Liver (tissue), 9 donors: Measurements from ENCODE around the gene NLRP13. TPM values are rescaled to one million over a fixed set of nuclear protein-coding genes. Genes with fewer than 3 reads are reported as not detected.
"Not testable (repeated sequence)": the region's sequence is repeated elsewhere in the genome, so short reads cannot be mapped to it uniquely, and the experiment has no call there.

Experiments used
- DNase-seq: peaks from one replicate; pipeline ENCODE4 v3.0.0-alpha.2; 2017; ENCODE audit warnings: low spot score
- H3K27ac ChIP-seq, 2 donors: one replicate each; pipeline ENCODE4 v1.7.0; 2013; ENCODE audit warnings: inconsistent platforms in 2 of 2, low read length in 2 of 2, control low read depth in 1 of 2, low read depth in 1 of 2, mild to moderate bottlenecking in 1 of 2
- H3K27me3 ChIP-seq, 4 donors: one replicate each; pipeline versions ENCODE4 v1.6.1 to v1.7.0; 2013; ENCODE audit warnings: low read length in 3 of 4, inconsistent platforms in 1 of 4, mild to moderate bottlenecking in 1 of 4, moderate library complexity in 1 of 4; ENCODE audit not compliant: control insufficient read depth in 4 of 4, insufficient read depth in 4 of 4
- H3K36me3 ChIP-seq, 4 donors: one replicate each; pipeline versions ENCODE4 v1.6.1 to v1.7.0; 2013; ENCODE audit warnings: low read length in 3 of 4, mild to moderate bottlenecking in 3 of 4, low read depth in 1 of 4, moderate library complexity in 1 of 4; ENCODE audit not compliant: control insufficient read depth in 4 of 4, insufficient read depth in 3 of 4
- H3K4me1 ChIP-seq, 4 donors: one replicate each; pipeline versions ENCODE4 v1.6.1 to v1.7.0; 2013; ENCODE audit warnings: low read length in 3 of 4, mild to moderate bottlenecking in 3 of 4, moderate library complexity in 1 of 4; ENCODE audit not compliant: control insufficient read depth in 4 of 4, insufficient read depth in 4 of 4
- H3K4me3 ChIP-seq, 3 donors: one replicate each; pipeline versions ENCODE4 v1.6.1 to v1.7.0; 2013; ENCODE audit warnings: low read length in 3 of 3, control low read depth in 1 of 3, low read depth in 1 of 3, mild to moderate bottlenecking in 1 of 3
- H3K9ac ChIP-seq, 2 donors: one replicate each; pipeline ENCODE4 v1.7.0; 2013; ENCODE audit warnings: low read length in 2 of 2, mild to moderate bottlenecking in 2 of 2, moderate library complexity in 2 of 2, control low read depth in 1 of 2, low read depth in 1 of 2
- H3K9me3 ChIP-seq, 4 donors: one replicate each; pipeline versions ENCODE4 v1.6.1 to v1.7.0; 2013; ENCODE audit warnings: low read length in 3 of 4; ENCODE audit not compliant: control insufficient read depth in 4 of 4
- ATF3 ChIP-seq: IDR thresholded peaks from 2 replicates; pipeline ENCODE4 v1.6.1; 2016; ENCODE audit warnings: antibody characterized with exemption
- CTCF ChIP-seq: fragments of 150-350 bp; IDR thresholded peaks from 2 replicates; pipeline ENCODE4 v1.5.1; 2017; ENCODE audit warnings: improper control_type of control experiment, low read depth, low read length; ENCODE audit not compliant: missing input control
- FOXA1 ChIP-seq: IDR thresholded peaks from 2 replicates; pipeline ENCODE4 v1.6.1; 2016; ENCODE audit warnings: antibody characterized with exemption
- GABPA ChIP-seq, 2 donors: IDR thresholded peaks in 1 of 2; conservative IDR thresholded peaks in 1 of 2; 2 replicates each; pipeline ENCODE4 v1.6.1; 2016; ENCODE audit warnings: antibody characterized with exemption in 2 of 2, mild to moderate bottlenecking in 1 of 2, moderate library complexity in 1 of 2
- HNF4A ChIP-seq, 2 donors: conservative IDR thresholded peaks; 2 replicates each; pipeline ENCODE4 v1.6.1; 2016; ENCODE audit warnings: antibody characterized with exemption in 2 of 2, mild to moderate bottlenecking in 2 of 2
- HNF4G ChIP-seq: IDR thresholded peaks from 2 replicates; pipeline ENCODE4 v1.6.1; 2016; ENCODE audit warnings: antibody characterized with exemption
- JUND ChIP-seq, 2 donors: IDR thresholded peaks; 2 replicates each; pipeline ENCODE4 v1.6.1; 2016; ENCODE audit warnings: antibody characterized with exemption in 2 of 2
- RXRA ChIP-seq, 2 donors: IDR thresholded peaks; 2 replicates each; pipeline ENCODE4 v1.6.1; 2017 to 2018; ENCODE audit warnings: antibody characterized with exemption in 2 of 2, mild to moderate bottlenecking in 1 of 2
- SP1 ChIP-seq: IDR thresholded peaks from 2 replicates; pipeline ENCODE4 v1.6.1; 2018; ENCODE audit warnings: antibody characterized with exemption, mild to moderate bottlenecking
- TAF1 ChIP-seq: conservative IDR thresholded peaks from 2 replicates; pipeline ENCODE4 v1.6.1; 2016; ENCODE audit warnings: antibody characterized with exemption, mild to moderate bottlenecking
- YY1 ChIP-seq: IDR thresholded peaks from 2 replicates; pipeline ENCODE4 v1.6.1; 2016; ENCODE audit warnings: antibody characterized with exemption, mild to moderate bottlenecking
- WGBS: extraction: QIAGEN DNeasy Blood & Tissue Kit; methylation state at CpG from one replicate; pipeline ENCODE4 v1.1.7; 2013; 5-methylcytosine and 5-hydroxymethylcytosine counted together
- polyA plus RNA-seq, 2 donors: library from polyadenylated mRNA; stranded (reverse) in 1 of 2; unstranded in 1 of 2; fragments of 200-250 nt in 1 of 2; fragments of >200 nt in 1 of 2; fragmentation: Nextera tagmentation in 1 of 2; extraction: Ambion mirVana in 1 of 2; gene quantifications; one replicate each; pipeline versions ENCODE4 v1.2.1 to v1.2.3, GENCODE V29; 2013 to 2015
- total RNA-seq, 2 donors: library from RNA; depleted of rRNA; stranded (reverse); fragments of >200 nt; gene quantifications; one replicate each; pipeline ENCODE4 v1.2.3, GENCODE V29; 2014
- TF ChIP-seq, protein P1 (sequence below): IDR thresholded peaks from 2 replicates; pipeline ENCODE4 v1.6.1; 2016; ENCODE audit warnings: antibody characterized with exemption, mild to moderate bottlenecking
- TF ChIP-seq, protein P2 (sequence below): IDR thresholded peaks from 2 replicates; pipeline ENCODE4 v1.6.1; 2016; ENCODE audit warnings: antibody characterized with exemption
- donor health status: healthy.
- donor health status: healthy.
- donor health status: healthy.
- donor health status: healthy.
- donor health status: healthy.

NLRP13 gene
- total and polyA plus RNA-seq, 4 donors = not detected

DNA sequence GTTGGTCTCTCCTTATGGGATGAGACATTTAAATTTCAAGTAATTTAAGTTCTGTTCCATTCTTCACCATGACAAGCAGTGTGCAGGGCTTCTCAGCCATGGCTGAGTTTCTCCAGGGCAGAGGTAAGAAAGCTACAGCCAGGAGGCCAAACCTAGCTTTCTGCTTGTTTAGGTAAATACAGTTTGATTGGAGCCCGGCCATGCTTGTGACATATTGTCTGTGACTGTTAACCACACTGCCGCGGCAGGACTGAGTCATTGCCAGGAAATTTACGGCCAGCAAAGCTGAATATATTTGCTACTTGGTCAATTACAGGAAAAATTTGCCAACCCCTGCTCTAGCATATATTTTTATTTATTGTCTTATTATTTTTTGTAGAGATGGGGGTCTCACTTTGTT lies 26.2 kb upstream of the NLRP13 start:
- WGBS = 60% methylated on average over 4 of the region's 4 CpGs
- H3K9ac ChIP-seq = no peak overlapping the region
- TF ChIP-seq HNF4A (conservative IDR thresholded peaks at IDR 0.05) = no peak
- TF ChIP-seq HNF4G = no peak
- no peak for TF ChIP-seq TAF1
- TF ChIP-seq SP1 = no peak
- no peak for TF ChIP-seq JUND (IDR thresholded peaks at IDR 0.05)
- no peak for TF ChIP-seq GABPA (IDR thresholded peaks at IDR 0.05 in 1 of 2, conservative IDR thresholded peaks at IDR 0.05 in 1 of 2)
- TF ChIP-seq, protein P1, sequence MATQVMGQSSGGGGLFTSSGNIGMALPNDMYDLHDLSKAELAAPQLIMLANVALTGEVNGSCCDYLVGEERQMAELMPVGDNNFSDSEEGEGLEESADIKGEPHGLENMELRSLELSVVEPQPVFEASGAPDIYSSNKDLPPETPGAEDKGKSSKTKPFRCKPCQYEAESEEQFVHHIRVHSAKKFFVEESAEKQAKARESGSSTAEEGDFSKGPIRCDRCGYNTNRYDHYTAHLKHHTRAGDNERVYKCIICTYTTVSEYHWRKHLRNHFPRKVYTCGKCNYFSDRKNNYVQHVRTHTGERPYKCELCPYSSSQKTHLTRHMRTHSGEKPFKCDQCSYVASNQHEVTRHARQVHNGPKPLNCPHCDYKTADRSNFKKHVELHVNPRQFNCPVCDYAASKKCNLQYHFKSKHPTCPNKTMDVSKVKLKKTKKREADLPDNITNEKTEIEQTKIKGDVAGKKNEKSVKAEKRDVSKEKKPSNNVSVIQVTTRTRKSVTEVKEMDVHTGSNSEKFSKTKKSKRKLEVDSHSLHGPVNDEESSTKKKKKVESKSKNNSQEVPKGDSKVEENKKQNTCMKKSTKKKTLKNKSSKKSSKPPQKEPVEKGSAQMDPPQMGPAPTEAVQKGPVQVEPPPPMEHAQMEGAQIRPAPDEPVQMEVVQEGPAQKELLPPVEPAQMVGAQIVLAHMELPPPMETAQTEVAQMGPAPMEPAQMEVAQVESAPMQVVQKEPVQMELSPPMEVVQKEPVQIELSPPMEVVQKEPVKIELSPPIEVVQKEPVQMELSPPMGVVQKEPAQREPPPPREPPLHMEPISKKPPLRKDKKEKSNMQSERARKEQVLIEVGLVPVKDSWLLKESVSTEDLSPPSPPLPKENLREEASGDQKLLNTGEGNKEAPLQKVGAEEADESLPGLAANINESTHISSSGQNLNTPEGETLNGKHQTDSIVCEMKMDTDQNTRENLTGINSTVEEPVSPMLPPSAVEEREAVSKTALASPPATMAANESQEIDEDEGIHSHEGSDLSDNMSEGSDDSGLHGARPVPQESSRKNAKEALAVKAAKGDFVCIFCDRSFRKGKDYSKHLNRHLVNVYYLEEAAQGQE = no peak
- H3K4me1 ChIP-seq = no peaks in the 10 kb centered on the region
- H3K27me3 ChIP-seq = no peaks in the 10 kb centered on the region
- no peak overlapping the region for H3K4me3 ChIP-seq
- H3K9me3 ChIP-seq = peaks cover 0 to 4% (median under 1%) of the 10 kb centered on the region in 4 donors
- DNase-seq = no peak
- H3K27ac ChIP-seq = no peak overlapping the region
- no peaks in the 10 kb centered on the region for H3K36me3 ChIP-seq

GRCh38 chr19:55956431-55956830 lies 24.3 kb upstream of the NLRP13 start:
- Histone ChIP-seq H3K9me3 (peaks cover 0 to 4% (median 2%) of the 10 kb centered on the region in 4 donors), H3K36me3 (no peaks in the 10 kb centered on the region), H3K9ac (no peak overlapping the region), H3K27me3 (no peaks in the 10 kb centered on the region), H3K4me1 (no peaks in the 10 kb centered on the region), H3K27ac (no peak overlapping the region), H3K4me3 (no peak overlapping the region)
- no peak for TF ChIP-seq GABPA (IDR thresholded peaks at IDR 0.05 in 1 of 2, conservative IDR thresholded peaks at IDR 0.05 in 1 of 2)
- no peak for TF ChIP-seq YY1
- TF ChIP-seq ATF3 = no peak
- TF ChIP-seq, protein P2, sequence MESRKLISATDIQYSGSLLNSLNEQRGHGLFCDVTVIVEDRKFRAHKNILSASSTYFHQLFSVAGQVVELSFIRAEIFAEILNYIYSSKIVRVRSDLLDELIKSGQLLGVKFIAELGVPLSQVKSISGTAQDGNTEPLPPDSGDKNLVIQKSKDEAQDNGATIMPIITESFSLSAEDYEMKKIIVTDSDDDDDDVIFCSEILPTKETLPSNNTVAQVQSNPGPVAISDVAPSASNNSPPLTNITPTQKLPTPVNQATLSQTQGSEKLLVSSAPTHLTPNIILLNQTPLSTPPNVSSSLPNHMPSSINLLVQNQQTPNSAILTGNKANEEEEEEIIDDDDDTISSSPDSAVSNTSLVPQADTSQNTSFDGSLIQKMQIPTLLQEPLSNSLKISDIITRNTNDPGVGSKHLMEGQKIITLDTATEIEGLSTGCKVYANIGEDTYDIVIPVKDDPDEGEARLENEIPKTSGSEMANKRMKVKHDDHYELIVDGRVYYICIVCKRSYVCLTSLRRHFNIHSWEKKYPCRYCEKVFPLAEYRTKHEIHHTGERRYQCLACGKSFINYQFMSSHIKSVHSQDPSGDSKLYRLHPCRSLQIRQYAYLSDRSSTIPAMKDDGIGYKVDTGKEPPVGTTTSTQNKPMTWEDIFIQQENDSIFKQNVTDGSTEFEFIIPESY = no peak
- no peak for TF ChIP-seq FOXA1
- no peak for TF ChIP-seq RXRA (IDR thresholded peaks at IDR 0.05)
- no peak for TF ChIP-seq CTCF
- TF ChIP-seq HNF4A (conservative IDR thresholded peaks at IDR 0.05) = no peak
- TF ChIP-seq, protein P1 = no peak
- 81% methylated on average over 7 of the region's 7 CpGs for WGBS
- no peak for DNase-seq

- not testable (repeated sequence) for H3K36me3 ChIP-seq, DNase-seq, H3K9ac ChIP-seq, H3K27ac ChIP-seq, H3K4me1 ChIP-seq, H3K4me3 ChIP-seq, H3K27me3 ChIP-seq
- H3K9me3 ChIP-seq = peaks cover 0 to 14% (median 5%) of the 10 kb centered on the region in 4 donors
- WGBS = 88% methylated on average over 19 of the region's 19 CpGs
Measured at GRCh38 chr19:55950566-55950965, 18.4 kb upstream of the NLRP13 start.
